ENCODE data around the gene NUMB. TPM values are rescaled to one million over a fixed set of nuclear protein-coding genes. Genes with fewer than 3 reads are reported as not detected.

NUMB gene
- total and polyA plus RNA-seq, 2 donors (not counting 1 experiment from before 2014, with no cell fraction given) = 36.0 to 151 TPM

- Histone ChIP-seq H4K20me1 (ENCODE audit: control insufficient read depth, extremely low read depth, insufficient read depth, low read length) (no peaks in the 10 kb centered on the region), H2AFZ (ENCODE audit: low read length) (no peak overlapping the region), H3K9me3 (ENCODE audit: control insufficient read depth, insufficient read depth, low read depth, low read length) (no peaks in the 10 kb centered on the region), H3K4me3 (replicated peaks in 1 of 4; ENCODE audit: control extremely low read depth in 1 of 4, insufficient read depth in 1 of 4, low read depth in 3 of 4, low read length in 4 of 4) (no peak overlapping the region), H3K27me3 (ENCODE audit: control insufficient read depth, insufficient read depth, low read length) (no peaks in the 10 kb centered on the region), H3K27ac (ENCODE audit: insufficient read depth, low read length) (no peak overlapping the region), H3K4me2 (ENCODE audit: extremely low read depth, insufficient read depth, low read length) (no peak overlapping the region), H3K4me1 (ENCODE audit: control insufficient read depth, extremely low read depth, insufficient read depth, low read length) (no peaks in the 10 kb centered on the region), H3K9ac (ENCODE audit: insufficient read depth, low read length) (no peak overlapping the region), H3K36me3 (ENCODE audit: control insufficient read depth, insufficient read depth, low read length) (no peaks in the 10 kb centered on the region), H3K79me2 (ENCODE audit: control insufficient read depth, insufficient read depth, low read length) (peaks cover 34% of the 10 kb centered on the region)
- TF ChIP-seq CTCF (conservative IDR thresholded peaks at IDR 0.05 in 1 of 2, IDR thresholded peaks at IDR 0.05 in 1 of 2; ENCODE audit: low read depth in 1 of 2, low read length in 2 of 2) = no peak
- no peak for TF ChIP-seq EZH2 (IDR thresholded peaks at IDR 0.05; ENCODE audit: low read length, missing control alignments)
- no peak for DNase-seq (ENCODE audit: low read depth in 2 of 2)
Observed at GRCh38 chr14:73374218-73374617, 84.1 kb downstream of the NUMB start.

- H2AFZ ChIP-seq (ENCODE audit: low read length) = no peak overlapping the region
- H4K20me1 ChIP-seq (ENCODE audit: control insufficient read depth, extremely low read depth, insufficient read depth, low read length) = no peaks in the 10 kb centered on the region
- no peak overlapping the region for H3K4me3 ChIP-seq (replicated peaks in 1 of 4; ENCODE audit: control extremely low read depth in 1 of 4, insufficient read depth in 1 of 4, low read depth in 3 of 4, low read length in 4 of 4)
- no peak overlapping the region for H3K9ac ChIP-seq (ENCODE audit: insufficient read depth, low read length)
- peaks cover 28% of the 10 kb centered on the region for H3K79me2 ChIP-seq (ENCODE audit: control insufficient read depth, insufficient read depth, low read length)
- no peak for DNase-seq (ENCODE audit: low read depth in 2 of 2)
- TF ChIP-seq EZH2 (IDR thresholded peaks at IDR 0.05; ENCODE audit: low read length, missing control alignments) = no peak
- TF ChIP-seq CTCF (conservative IDR thresholded peaks at IDR 0.05 in 1 of 2, IDR thresholded peaks at IDR 0.05 in 1 of 2; ENCODE audit: low read depth in 1 of 2, low read length in 2 of 2) = no peak
- no peaks in the 10 kb centered on the region for H3K4me1 ChIP-seq (ENCODE audit: control insufficient read depth, extremely low read depth, insufficient read depth, low read length)
- H3K36me3 ChIP-seq (ENCODE audit: control insufficient read depth, insufficient read depth, low read length) = no peaks in the 10 kb centered on the region
- H3K9me3 ChIP-seq (ENCODE audit: control insufficient read depth, insufficient read depth, low read depth, low read length) = no peaks in the 10 kb centered on the region
- H3K27ac ChIP-seq (ENCODE audit: insufficient read depth, low read length) = no peak overlapping the region
- no peak overlapping the region for H3K4me2 ChIP-seq (ENCODE audit: extremely low read depth, insufficient read depth, low read length)
- H3K27me3 ChIP-seq (ENCODE audit: control insufficient read depth, insufficient read depth, low read length) = no peaks in the 10 kb centered on the region
Observed at GRCh38 chr14:73372529-73372928, 85.8 kb downstream of the NUMB start.

GRCh38 chr14:73370561-73370960 lies 87.8 kb downstream of the NUMB start:
- H3K9me3 ChIP-seq (ENCODE audit: control insufficient read depth, insufficient read depth, low read depth, low read length) = no peaks in the 10 kb centered on the region
- no peak for TF ChIP-seq EZH2 (IDR thresholded peaks at IDR 0.05; ENCODE audit: low read length, missing control alignments)
- TF ChIP-seq CTCF (conservative IDR thresholded peaks at IDR 0.05 in 1 of 2, IDR thresholded peaks at IDR 0.05 in 1 of 2; ENCODE audit: low read depth in 1 of 2, low read length in 2 of 2) = no peak
- H3K4me1 ChIP-seq (ENCODE audit: control insufficient read depth, extremely low read depth, insufficient read depth, low read length) = no peaks in the 10 kb centered on the region
- no peaks in the 10 kb centered on the region for H4K20me1 ChIP-seq (ENCODE audit: control insufficient read depth, extremely low read depth, insufficient read depth, low read length)
- no peak overlapping the region for H2AFZ ChIP-seq (ENCODE audit: low read length)
- DNase-seq (ENCODE audit: low read depth in 2 of 2) = no peak
- H3K4me2 ChIP-seq (ENCODE audit: extremely low read depth, insufficient read depth, low read length) = no peak overlapping the region
- H3K27ac ChIP-seq (ENCODE audit: insufficient read depth, low read length) = no peak overlapping the region
- H3K27me3 ChIP-seq (ENCODE audit: control insufficient read depth, insufficient read depth, low read length) = no peaks in the 10 kb centered on the region
- H3K79me2 ChIP-seq (ENCODE audit: control insufficient read depth, insufficient read depth, low read length) = peaks cover 19% of the 10 kb centered on the region
- no peaks in the 10 kb centered on the region for H3K36me3 ChIP-seq (ENCODE audit: control insufficient read depth, insufficient read depth, low read length)
- no peak overlapping the region for H3K4me3 ChIP-seq (replicated peaks in 1 of 4; ENCODE audit: control extremely low read depth in 1 of 4, insufficient read depth in 1 of 4, low read depth in 3 of 4, low read length in 4 of 4)
- no peak overlapping the region for H3K9ac ChIP-seq (ENCODE audit: insufficient read depth, low read length)
